SK-N-MC (cell line): ENCODE data around the gene KANSL1.

ENCODE experiments used
- EZH2 ChIP-seq: fragments of 200-600 bp; sonication (generic); IDR thresholded peaks from one replicate; pipeline ENCODE4 v1.6.1; 2017; ENCODE audit warnings: antibody characterized with exemption
- POLR2AphosphoS5 ChIP-seq: IDR thresholded peaks from 2 replicates; pipeline ENCODE4 v1.6.1; 2012; ENCODE audit warnings: mild to moderate bottlenecking, low read depth, low read length, borderline replicate concordance

- TF ChIP-seq EZH2 = no peak
- no peak for TF ChIP-seq POLR2AphosphoS5
Measured at GRCh38 chr17:46056800-46057304, 136.4 kb downstream of the KANSL1 start.
